D341Med (cell line): ENCODE measurements around the gene NPEPL1.
A peak's percentile ranks its signal among the peaks of the same experiment; 100 is the strongest.
"Not testable (repeated sequence)": the region's sequence is repeated elsewhere in the genome, so short reads cannot be mapped to it uniquely, and the experiment has no call there.

ENCODE experiments used
- DNase-seq: peaks from one replicate; pipeline ENCODE4 v3.0.0; 2012; ENCODE audit warnings: low spot score

NPEPL1 gene

DNA sequence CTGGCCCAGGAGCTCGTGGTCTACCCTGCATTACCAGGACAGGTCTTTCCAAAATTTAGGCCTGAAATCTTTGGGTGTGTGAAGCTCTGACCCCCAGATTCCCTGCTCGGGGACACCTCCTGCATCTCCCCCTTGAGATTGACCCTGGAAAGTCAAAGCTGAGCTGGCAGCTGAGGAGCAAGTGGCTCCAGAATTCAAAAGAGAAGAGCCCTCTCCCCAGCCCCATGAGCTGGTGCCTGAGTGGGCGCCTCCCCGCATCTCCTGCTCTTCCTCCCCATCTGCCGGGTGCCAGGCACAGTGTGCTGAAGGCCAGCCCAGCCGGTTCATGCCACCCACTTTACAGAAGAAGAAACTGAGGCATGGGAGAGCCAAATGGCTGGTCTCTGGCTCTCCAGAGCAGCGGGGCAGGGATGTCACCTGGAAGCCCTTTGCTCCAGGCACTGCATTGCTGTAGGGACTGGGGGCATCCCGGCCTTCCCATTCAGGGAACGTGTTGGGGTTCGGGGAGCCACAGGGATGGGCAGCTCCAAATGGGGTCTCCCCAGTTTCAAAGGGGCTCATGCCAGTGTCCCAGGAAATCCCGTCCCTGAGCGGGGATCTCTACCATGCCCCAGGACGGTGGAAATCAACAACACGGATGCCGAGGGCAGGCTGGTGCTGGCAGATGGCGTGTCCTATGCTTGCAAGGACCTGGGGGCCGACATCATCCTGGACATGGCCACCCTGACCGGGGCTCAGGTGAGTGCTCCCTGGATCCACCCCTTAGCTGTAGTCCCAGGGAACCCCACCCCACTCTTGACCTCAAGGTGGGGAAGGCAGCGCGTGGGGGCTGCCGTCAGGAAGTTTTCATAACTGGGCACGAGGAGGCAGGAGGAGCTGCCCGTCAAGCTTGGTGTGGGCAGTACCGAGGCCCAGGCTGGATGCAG is 20.5 kb downstream of the NPEPL1 start:
- DNase-seq = peak; percentile 20

GRCh38 chr20:58713801-58714339 is 21.3 kb downstream of the NPEPL1 start:
- DNase-seq = no peak

GRCh38 chr20:58714340-58714922 is 21.8 kb downstream of the NPEPL1 start:
- DNase-seq = peak; percentile 30

- DNase-seq = no peak
Measured at GRCh38 chr20:58714923-58715351, 22.3 kb downstream of the NPEPL1 start.

DNA sequence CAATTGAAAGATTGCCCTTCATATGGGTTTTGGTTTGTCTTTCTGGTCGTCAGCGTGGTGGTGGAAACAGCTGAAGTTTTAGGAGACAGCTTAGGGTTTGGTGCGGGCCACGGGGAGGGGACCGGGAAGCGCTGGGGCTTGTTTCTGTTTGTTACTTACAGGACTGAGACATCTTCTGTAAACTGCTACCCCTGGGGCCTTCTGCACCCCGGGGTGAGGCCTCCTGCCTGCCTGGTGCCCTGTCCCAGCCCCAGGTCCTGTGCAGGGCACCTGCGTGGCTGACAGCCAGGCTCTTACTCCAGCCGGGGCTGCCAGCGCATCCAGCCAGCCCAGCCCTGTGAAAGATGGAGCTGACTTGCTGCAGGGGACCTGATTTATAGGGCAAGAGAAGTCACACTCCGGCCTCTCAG is 22.8 kb downstream of the NPEPL1 start:
- DNase-seq = peak; percentile 30

- DNase-seq = peak; percentile 20
Measured at GRCh38 chr20:58715801-58716475, 23.3 kb downstream of the NPEPL1 start.

GRCh38 chr20:58716476-58717277 is 24.1 kb downstream of the NPEPL1 start:
- peak; percentile 34 for DNase-seq

- DNase-seq = peak; percentile 17
Measured at GRCh38 chr20:58717278-58718091, 24.9 kb downstream of the NPEPL1 start.

GRCh38 chr20:58718121-58718563 is 25.5 kb downstream of the NPEPL1 start:
- peak; percentile 13 for DNase-seq

GRCh38 chr20:58718729-58719128 is 26.1 kb downstream of the NPEPL1 start:
- DNase-seq = peak; percentile 30

GRCh38 chr20:58719258-58719657 is 26.7 kb downstream of the NPEPL1 start:
- DNase-seq = peak; percentile 21

DNA sequence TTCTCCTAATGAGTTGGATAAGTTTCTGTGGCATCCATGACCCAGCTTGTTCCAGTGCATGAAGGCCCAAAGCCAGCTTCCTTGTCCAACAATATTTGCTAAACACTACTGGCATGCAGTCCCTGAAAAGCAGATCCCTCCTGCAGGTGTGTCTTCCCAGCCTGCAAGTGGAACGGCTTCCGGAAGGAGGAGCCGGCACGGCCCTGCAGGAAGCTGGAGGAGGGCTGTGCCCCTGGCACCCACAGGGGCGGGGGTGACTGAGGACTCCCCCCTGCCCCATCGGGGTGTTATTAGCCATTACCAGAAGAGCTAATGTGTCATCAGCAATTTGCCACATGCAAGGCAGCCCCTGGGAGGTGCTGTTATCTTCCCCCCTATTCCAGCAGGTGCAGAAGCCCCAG is 27.4 kb downstream of the NPEPL1 start:
- DNase-seq = peak; percentile 27

GRCh38 chr20:58720890-58721289 is 28.3 kb downstream of the NPEPL1 start:
- peak; percentile 5 for DNase-seq

GRCh38 chr20:58721951-58722778 is 29.6 kb downstream of the NPEPL1 start:
- peak; percentile 22 for DNase-seq

DNA sequence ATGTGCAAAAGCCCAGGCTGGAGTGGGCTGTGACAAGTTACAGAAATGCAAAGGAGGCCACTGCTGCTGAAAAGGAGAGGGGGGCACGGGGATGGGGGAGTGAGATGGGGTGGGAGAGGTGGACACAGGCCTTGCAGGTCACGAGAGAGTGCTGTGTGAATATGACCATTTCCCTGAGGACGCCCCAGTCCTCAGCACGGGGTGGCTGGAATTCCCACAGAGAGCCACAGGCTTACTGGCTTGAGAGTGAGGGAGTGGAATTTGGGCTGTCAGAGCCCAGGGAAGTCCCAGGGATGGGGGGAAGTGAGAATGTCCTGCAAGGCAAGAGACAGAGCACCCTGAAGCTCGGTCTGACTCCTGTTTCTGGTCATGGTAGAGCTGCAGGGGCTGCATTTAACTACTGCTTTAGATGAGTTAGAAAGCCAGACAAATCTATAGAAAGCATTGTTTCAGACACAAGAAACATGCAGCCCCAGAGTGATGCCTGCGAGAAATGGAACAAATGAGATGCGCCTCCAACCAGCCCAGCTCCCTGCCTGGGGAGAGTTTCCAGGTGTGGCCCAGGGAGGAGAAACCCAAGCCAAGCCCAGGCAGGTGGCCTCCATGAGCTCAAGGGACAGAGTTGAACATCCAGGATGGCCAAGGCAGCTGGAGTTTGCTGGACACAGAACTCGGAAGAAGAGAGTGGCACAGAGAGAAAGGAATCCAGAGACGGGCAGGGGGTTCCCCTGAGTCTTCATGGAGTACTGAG is 30.5 kb downstream of the NPEPL1 start:
- DNase-seq = peak; percentile 8

DNA sequence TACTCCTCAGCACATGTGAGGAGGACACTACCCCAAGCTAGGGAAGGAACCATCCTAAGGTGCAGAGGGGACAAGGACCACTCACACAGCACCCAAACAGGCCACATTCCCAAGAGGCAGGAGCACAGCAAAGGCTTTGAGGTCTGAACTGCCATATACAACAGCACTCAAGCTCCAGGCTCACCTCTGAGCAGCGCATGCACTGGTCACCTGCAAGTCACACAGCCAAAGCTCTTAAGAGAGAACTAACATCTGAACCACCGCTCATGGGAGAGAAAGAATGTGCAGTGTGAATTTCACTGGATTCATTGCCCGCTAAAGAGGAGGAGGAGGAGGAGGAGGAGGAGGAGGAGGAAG is 31.0 kb downstream of the NPEPL1 start:
- DNase-seq = no peak

DNA sequence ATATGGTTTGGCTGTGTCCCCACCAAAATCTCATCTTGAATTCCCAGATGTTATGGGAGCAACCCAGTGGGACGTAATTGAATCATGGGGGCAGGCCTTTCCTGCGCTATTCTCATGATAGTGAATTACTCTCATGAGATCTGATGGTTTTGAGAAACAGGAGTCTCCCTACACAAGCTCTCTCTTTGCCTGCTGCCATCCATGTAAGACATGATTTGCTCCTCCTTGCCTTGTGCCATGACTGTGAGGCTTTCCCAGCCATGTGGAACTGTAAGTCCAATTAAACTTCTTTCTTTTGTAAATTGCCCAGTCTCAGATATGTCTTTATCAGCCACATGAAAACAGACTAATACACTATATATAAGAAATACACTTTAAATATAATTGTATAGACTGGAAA is 33.6 kb downstream of the NPEPL1 start:
- not testable (repeated sequence) for DNase-seq

GRCh38 chr20:58731192-58731591 is 38.6 kb downstream of the NPEPL1 start:
- DNase-seq = no peak

- no peak for DNase-seq
Measured at GRCh38 chr20:58737198-58737597, 44.6 kb downstream of the NPEPL1 start.
